Effector memory CD4-positive, alpha-beta T cell (primary cell): Measurements from ENCODE around the gene ARHGAP15.
A peak's percentile ranks its signal among the peaks of the same experiment; 100 is the strongest.

Source experiments
- DNase-seq, 3 donors: peaks; one replicate each; pipeline ENCODE4 v3.0.0-alpha.2; 2020
- H3K27ac ChIP-seq: 2 replicates; pipeline ENCODE4 v1.7.0; 2013; ENCODE audit warnings: mild to moderate bottlenecking, low read length, moderate library complexity; ENCODE audit not compliant: insufficient read depth, poor library complexity, severe bottlenecking
- H3K27me3 ChIP-seq: replicated peaks from 2 replicates; pipeline ENCODE4 v1.7.0; 2013; ENCODE audit warnings: mild to moderate bottlenecking, low read length; ENCODE audit not compliant: insufficient read depth, control insufficient read depth, poor library complexity, severe bottlenecking
- H3K36me3 ChIP-seq: 2 replicates; pipeline ENCODE4 v1.7.0; 2013; ENCODE audit warnings: mild to moderate bottlenecking, low read length, moderate library complexity; ENCODE audit not compliant: control insufficient read depth, insufficient read depth
- H3K4me1 ChIP-seq: 2 replicates; pipeline ENCODE4 v1.7.0; 2013; ENCODE audit warnings: low read length, mild to moderate bottlenecking; ENCODE audit not compliant: control insufficient read depth, insufficient read depth, poor library complexity, severe bottlenecking
- H3K4me3 ChIP-seq: 2 replicates; pipeline ENCODE4 v1.7.0; 2013; ENCODE audit warnings: low read length, low read depth, mild to moderate bottlenecking; ENCODE audit not compliant: insufficient read depth, poor library complexity, severe bottlenecking
- H3K9me3 ChIP-seq: 2 replicates; pipeline ENCODE4 v1.7.0; 2013; ENCODE audit warnings: mild to moderate bottlenecking, low read length, moderate library complexity; ENCODE audit not compliant: control insufficient read depth

Gene ARHGAP15

GRCh38 chr2:143429932-143430679 is 300.9 kb downstream of the ARHGAP15 start:
- H3K27me3 ChIP-seq, result no peaks in the 10 kb centered on the region
- peaks cover 5% of the 10 kb centered on the region for H3K36me3 ChIP-seq
- peaks cover 14% of the 10 kb centered on the region for H3K4me1 ChIP-seq
- no peaks in the 10 kb centered on the region for H3K9me3 ChIP-seq
- no peak overlapping the region for H3K4me3 ChIP-seq
- no peak for DNase-seq
- H3K27ac ChIP-seq, result no peak overlapping the region

GRCh38 chr2:143431316-143431715 is 302.1 kb downstream of the ARHGAP15 start:
- Histone ChIP-seq H3K27me3 (no peaks in the 10 kb centered on the region), H3K4me1 (peaks cover 14% of the 10 kb centered on the region), H3K36me3 (peaks cover 12% of the 10 kb centered on the region), H3K4me3 (no peak overlapping the region), H3K9me3 (no peaks in the 10 kb centered on the region), H3K27ac (no peak overlapping the region)
- no peak for DNase-seq

- no peaks in the 10 kb centered on the region for H3K9me3 ChIP-seq
- no peak overlapping the region for H3K4me3 ChIP-seq
- peaks cover 14% of the 10 kb centered on the region for H3K4me1 ChIP-seq
- H3K27me3 ChIP-seq, result no peaks in the 10 kb centered on the region
- H3K27ac ChIP-seq, result no peak overlapping the region
- DNase-seq, result no peak
- H3K36me3 ChIP-seq, result peaks cover 9% of the 10 kb centered on the region
Observed at GRCh38 chr2:143433251-143433650, 304.0 kb downstream of the ARHGAP15 start.

GRCh38 chr2:143433840-143434239 is 304.6 kb downstream of the ARHGAP15 start:
- H3K36me3 ChIP-seq, result peaks cover 9% of the 10 kb centered on the region
- H3K9me3 ChIP-seq, result no peaks in the 10 kb centered on the region
- DNase-seq, result no peak
- peaks cover 14% of the 10 kb centered on the region for H3K4me1 ChIP-seq
- no peak overlapping the region for H3K27ac ChIP-seq
- no peaks in the 10 kb centered on the region for H3K27me3 ChIP-seq
- no peak overlapping the region for H3K4me3 ChIP-seq

GRCh38 chr2:143434445-143434844 is 305.2 kb downstream of the ARHGAP15 start:
- Histone ChIP-seq H3K4me1 (peaks cover 12% of the 10 kb centered on the region), H3K27ac (no peak overlapping the region), H3K4me3 (no peak overlapping the region), H3K9me3 (no peaks in the 10 kb centered on the region), H3K27me3 (no peaks in the 10 kb centered on the region), H3K36me3 (peaks cover 9% of the 10 kb centered on the region)
- no peak for DNase-seq

- Histone ChIP-seq H3K27me3 (no peaks in the 10 kb centered on the region), H3K27ac (no peak overlapping the region), H3K4me1 (peaks cover 8% of the 10 kb centered on the region), H3K9me3 (no peaks in the 10 kb centered on the region), H3K36me3 (peaks cover 9% of the 10 kb centered on the region), H3K4me3 (no peak overlapping the region)
- no peak for DNase-seq
Observed at GRCh38 chr2:143435131-143435530, 305.9 kb downstream of the ARHGAP15 start.

GRCh38 chr2:143436951-143437350 is 307.7 kb downstream of the ARHGAP15 start:
- H3K36me3 ChIP-seq, result peaks cover 9% of the 10 kb centered on the region

GRCh38 chr2:143440411-143441012 is 311.3 kb downstream of the ARHGAP15 start:
- H3K4me3 ChIP-seq, result no peak overlapping the region
- H3K4me1 ChIP-seq, result no peaks in the 10 kb centered on the region
- H3K27me3 ChIP-seq, result no peaks in the 10 kb centered on the region
- H3K36me3 ChIP-seq, result peaks cover 9% of the 10 kb centered on the region
- H3K27ac ChIP-seq, result peak overlapping the region; percentile 5
- H3K9me3 ChIP-seq, result no peaks in the 10 kb centered on the region
- no peak for DNase-seq

More at GRCh38 chr2:143436951-143437350, 307.7 kb downstream of the ARHGAP15 start:
- no peaks in the 10 kb centered on the region for H3K27me3 ChIP-seq
- peaks cover 4% of the 10 kb centered on the region for H3K4me1 ChIP-seq
- no peaks in the 10 kb centered on the region for H3K9me3 ChIP-seq
- no peak overlapping the region for H3K27ac ChIP-seq
- no peak overlapping the region for H3K4me3 ChIP-seq
- DNase-seq, result no peak

GRCh38 chr2:143442193-143442592 is 313.0 kb downstream of the ARHGAP15 start:
- Histone ChIP-seq H3K9me3 (no peaks in the 10 kb centered on the region), H3K36me3 (no peaks in the 10 kb centered on the region), H3K4me3 (no peak overlapping the region), H3K27me3 (no peaks in the 10 kb centered on the region), H3K27ac (no peak overlapping the region), H3K4me1 (no peaks in the 10 kb centered on the region)
- no peak for DNase-seq

- Histone ChIP-seq H3K36me3 (no peaks in the 10 kb centered on the region), H3K4me1 (peaks cover 8% of the 10 kb centered on the region), H3K27ac (no peak overlapping the region), H3K27me3 (no peaks in the 10 kb centered on the region), H3K4me3 (no peak overlapping the region), H3K9me3 (no peaks in the 10 kb centered on the region)
- DNase-seq, result no peak
Observed at GRCh38 chr2:143451642-143452281, 322.5 kb downstream of the ARHGAP15 start.
